ENCODE measurements around the gene HCFC1R1. TPM values are rescaled to one million over a fixed set of nuclear protein-coding genes. Genes with fewer than 3 reads are reported as not detected.

Gene HCFC1R1
- total RNA-seq, 1 experiment from 2014 or later: 60.0 TPM

DNA sequence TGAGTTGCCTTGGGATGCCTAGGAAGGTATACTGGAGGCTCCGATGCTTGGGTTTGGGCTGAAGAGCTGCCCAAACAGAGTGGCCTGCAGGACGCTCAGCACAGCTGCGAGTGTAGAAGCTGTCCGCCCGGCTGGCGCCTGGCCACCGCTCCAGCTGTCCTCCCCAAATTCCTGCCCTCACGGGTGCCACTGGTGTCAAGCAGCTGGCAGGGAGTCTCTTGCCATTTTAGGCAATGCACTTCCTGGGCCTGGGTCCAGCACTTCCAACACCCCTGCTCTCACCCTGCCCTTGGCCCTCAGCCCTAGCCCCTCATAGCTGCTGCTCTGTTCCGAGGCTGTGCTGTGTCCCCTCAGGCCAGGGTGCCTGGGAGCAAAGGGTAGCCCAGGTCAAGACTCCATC, 38.3 kb downstream of the HCFC1R1 start:
- no peak for DNase-seq (ENCODE audit: low read depth, low spot score)
- ChIA-PET RAD21 (ENCODE audit: low non-redundant PET in 1 of 2, low total read pairs in 2 of 2, uncharacterized antibody in 2 of 2, unreplicated experiment in 2 of 2) (no interaction called here), CTCF (interaction anchor here (1.1 kb wide), 1 partner anchor 46 kb away, joined by 3 read pairs; no protein-coding TSS in a partner anchor), POLR2A (interaction anchor here (1.5 kb wide), 1 partner anchor 35 kb away, joined by 3 read pairs; the partner anchor contains the start of gene TNFRSF12A)
- Histone ChIP-seq H3K27me3 (ENCODE audit: insufficient read depth, low read length) (no peaks in the 10 kb centered on the region), H3K27ac (ENCODE audit: low read depth, low read length) (no peak overlapping the region), H2AFZ (ENCODE audit: low read depth, low read length, poor library complexity, severe bottlenecking) (no peak overlapping the region), H3K36me3 (ENCODE audit: control insufficient read depth in 1 of 2, insufficient read depth in 2 of 2, low read length in 2 of 2) (no peaks in the 10 kb centered on the region), H3K4me1 (ENCODE audit: control insufficient read depth in 1 of 2, insufficient read depth in 2 of 2, low read length in 2 of 2) (peaks cover 21 to 46% of the 10 kb centered on the region in 2 experiments), H3K4me3 (replicated peaks in 1 of 2; ENCODE audit: low read depth in 1 of 2, low read length in 2 of 2) (no peak overlapping the region), H3K9ac (ENCODE audit: low read length) (no peak overlapping the region), H3K9me2 (ENCODE audit: insufficient read depth) (no peaks in the 10 kb centered on the region), H3K79me2 (ENCODE audit: insufficient read depth, low read length) (no peaks in the 10 kb centered on the region; the same call in 1 of the 2 replicates), H4K20me1 (ENCODE audit: insufficient read depth) (no peaks in the 10 kb centered on the region), H3K9me3 (ENCODE audit: control insufficient read depth in 1 of 2, insufficient read depth in 1 of 2, low read depth in 1 of 2, low read length in 2 of 2) (no peaks in the 10 kb centered on the region), H3K4me2 (ENCODE audit: low read length) (no peak overlapping the region)
- TF ChIP-seq TCF7L2 (IDR thresholded peaks at IDR 0.05; ENCODE audit: borderline replicate concordance, extremely low read depth, insufficient read depth, insufficient read length): no peak
- TF ChIP-seq, protein P1, sequence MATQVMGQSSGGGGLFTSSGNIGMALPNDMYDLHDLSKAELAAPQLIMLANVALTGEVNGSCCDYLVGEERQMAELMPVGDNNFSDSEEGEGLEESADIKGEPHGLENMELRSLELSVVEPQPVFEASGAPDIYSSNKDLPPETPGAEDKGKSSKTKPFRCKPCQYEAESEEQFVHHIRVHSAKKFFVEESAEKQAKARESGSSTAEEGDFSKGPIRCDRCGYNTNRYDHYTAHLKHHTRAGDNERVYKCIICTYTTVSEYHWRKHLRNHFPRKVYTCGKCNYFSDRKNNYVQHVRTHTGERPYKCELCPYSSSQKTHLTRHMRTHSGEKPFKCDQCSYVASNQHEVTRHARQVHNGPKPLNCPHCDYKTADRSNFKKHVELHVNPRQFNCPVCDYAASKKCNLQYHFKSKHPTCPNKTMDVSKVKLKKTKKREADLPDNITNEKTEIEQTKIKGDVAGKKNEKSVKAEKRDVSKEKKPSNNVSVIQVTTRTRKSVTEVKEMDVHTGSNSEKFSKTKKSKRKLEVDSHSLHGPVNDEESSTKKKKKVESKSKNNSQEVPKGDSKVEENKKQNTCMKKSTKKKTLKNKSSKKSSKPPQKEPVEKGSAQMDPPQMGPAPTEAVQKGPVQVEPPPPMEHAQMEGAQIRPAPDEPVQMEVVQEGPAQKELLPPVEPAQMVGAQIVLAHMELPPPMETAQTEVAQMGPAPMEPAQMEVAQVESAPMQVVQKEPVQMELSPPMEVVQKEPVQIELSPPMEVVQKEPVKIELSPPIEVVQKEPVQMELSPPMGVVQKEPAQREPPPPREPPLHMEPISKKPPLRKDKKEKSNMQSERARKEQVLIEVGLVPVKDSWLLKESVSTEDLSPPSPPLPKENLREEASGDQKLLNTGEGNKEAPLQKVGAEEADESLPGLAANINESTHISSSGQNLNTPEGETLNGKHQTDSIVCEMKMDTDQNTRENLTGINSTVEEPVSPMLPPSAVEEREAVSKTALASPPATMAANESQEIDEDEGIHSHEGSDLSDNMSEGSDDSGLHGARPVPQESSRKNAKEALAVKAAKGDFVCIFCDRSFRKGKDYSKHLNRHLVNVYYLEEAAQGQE (IDR thresholded peaks at IDR 0.05; ENCODE audit: low read depth): no peak
- TF ChIP-seq EGR1 (IDR thresholded peaks at IDR 0.05; ENCODE audit: low read depth): no peak
- no peak for TF ChIP-seq EZH2 (IDR thresholded peaks at IDR 0.05)
- TF ChIP-seq FOSL1 (IDR thresholded peaks at IDR 0.05; ENCODE audit: low read depth): no peak
- no peak for TF ChIP-seq ZBTB33 (IDR thresholded peaks at IDR 0.05; ENCODE audit: extremely low read depth, insufficient replicate concordance, low read length)
- no peak for TF ChIP-seq MAX (IDR thresholded peaks at IDR 0.05)
- TF ChIP-seq ZNF274 (IDR thresholded peaks at IDR 0.05; ENCODE audit: low read depth, low read length): no peak
- TF ChIP-seq, protein P2, sequence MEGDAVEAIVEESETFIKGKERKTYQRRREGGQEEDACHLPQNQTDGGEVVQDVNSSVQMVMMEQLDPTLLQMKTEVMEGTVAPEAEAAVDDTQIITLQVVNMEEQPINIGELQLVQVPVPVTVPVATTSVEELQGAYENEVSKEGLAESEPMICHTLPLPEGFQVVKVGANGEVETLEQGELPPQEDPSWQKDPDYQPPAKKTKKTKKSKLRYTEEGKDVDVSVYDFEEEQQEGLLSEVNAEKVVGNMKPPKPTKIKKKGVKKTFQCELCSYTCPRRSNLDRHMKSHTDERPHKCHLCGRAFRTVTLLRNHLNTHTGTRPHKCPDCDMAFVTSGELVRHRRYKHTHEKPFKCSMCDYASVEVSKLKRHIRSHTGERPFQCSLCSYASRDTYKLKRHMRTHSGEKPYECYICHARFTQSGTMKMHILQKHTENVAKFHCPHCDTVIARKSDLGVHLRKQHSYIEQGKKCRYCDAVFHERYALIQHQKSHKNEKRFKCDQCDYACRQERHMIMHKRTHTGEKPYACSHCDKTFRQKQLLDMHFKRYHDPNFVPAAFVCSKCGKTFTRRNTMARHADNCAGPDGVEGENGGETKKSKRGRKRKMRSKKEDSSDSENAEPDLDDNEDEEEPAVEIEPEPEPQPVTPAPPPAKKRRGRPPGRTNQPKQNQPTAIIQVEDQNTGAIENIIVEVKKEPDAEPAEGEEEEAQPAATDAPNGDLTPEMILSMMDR (IDR thresholded peaks at IDR 0.05 in 2 of 3, conservative IDR thresholded peaks at IDR 0.05 in 1 of 3; ENCODE audit: borderline replicate concordance in 1 of 3, insufficient read depth in 1 of 3, low read depth in 2 of 3, low read length in 2 of 3): no peak
- BruUV-seq (replicated peaks): no TSS peak
- ATAC-seq: no peak
- intact Hi-C loops (cut with micrococcal nuclease): no loop called here

Data from HCT116 (cell line).